Keratinocyte (primary cell): ENCODE measurements around the gene CTNNA3.

Source experiments
- CTCF ChIP-seq, 3 experiments: IDR thresholded peaks in 1 of 3; conservative IDR thresholded peaks in 1 of 3; optimal IDR thresholded peaks in 1 of 3; 2 replicates in 2 of 3; 3 replicates in 1 of 3; pipeline versions ENCODE3 to v1.5.1; 2011; ENCODE audit warnings: low read length in 3 of 3, mild to moderate bottlenecking in 3 of 3, moderate library complexity in 2 of 3, control low read depth in 1 of 3, inconsistent platforms in 1 of 3; ENCODE audit not compliant: insufficient read depth in 2 of 3; ENCODE audit errors: extremely low read depth in 1 of 3
- EZH2 ChIP-seq: IDR thresholded peaks from one replicate; pipeline ENCODE4 v1.6.1; 2012; ENCODE audit warnings: inconsistent platforms, mild to moderate bottlenecking, low read length, moderate library complexity

- TF ChIP-seq CTCF (optimal IDR thresholded peaks at IDR 0.05 in 1 of 3, IDR thresholded peaks at IDR 0.05 in 1 of 3, conservative IDR thresholded peaks at IDR 0.05 in 1 of 3; ENCODE audit: extremely low read depth in 1 of 3, insufficient read depth in 2 of 3, low read length in 3 of 3) (no peak), EZH2 (no peak)
These were observed 580.0 kb downstream of the CTNNA3 start for GRCh38 chr10:67115972-67116371.
